NT2/D1 (cell line): ENCODE data around the gene LAP3.
A peak's percentile ranks its signal among the peaks of the same experiment; 100 is the strongest.

Experiments used
- DNase-seq: peaks from one replicate; pipeline ENCODE4 v3.0.0-alpha.2; 2011; ENCODE audit warnings: low read depth, low spot score
- H3K27me3 ChIP-seq: 2 replicates; pipeline ENCODE4 v1.6.0; 2011; ENCODE audit warnings: mild to moderate bottlenecking; ENCODE audit not compliant: insufficient read length, insufficient read depth
- H3K36me3 ChIP-seq: 2 replicates; pipeline ENCODE4 v1.6.1; 2011; ENCODE audit warnings: mild to moderate bottlenecking, low read length, mixed read lengths; ENCODE audit not compliant: insufficient read depth, insufficient read length
- H3K4me1 ChIP-seq: 2 replicates; pipeline ENCODE4 v1.5.1; 2011; ENCODE audit not compliant: insufficient read depth, insufficient read length
- H3K4me3 ChIP-seq: 2 replicates; pipeline ENCODE4 v1.5.1; 2011; ENCODE audit warnings: low read depth; ENCODE audit not compliant: insufficient read length
- H3K9ac ChIP-seq: 2 replicates; pipeline ENCODE4 v1.6.0; 2011; ENCODE audit warnings: low read depth; ENCODE audit not compliant: insufficient read length
- H3K9me3 ChIP-seq: 2 replicates; pipeline ENCODE4 v1.5.1; 2011; ENCODE audit warnings: mild to moderate bottlenecking, low read length; ENCODE audit not compliant: insufficient read depth
- SUZ12 ChIP-seq: IDR thresholded peaks from 2 replicates; pipeline ENCODE4 v1.6.1; 2011; ENCODE audit not compliant: insufficient read length, insufficient read depth; ENCODE audit errors: extremely low read depth
- YY1 ChIP-seq: IDR thresholded peaks from 2 replicates; pipeline ENCODE4 v1.6.1; 2011; ENCODE audit not compliant: insufficient read length, insufficient read depth
- ZNF274 ChIP-seq: IDR thresholded peaks from 2 replicates; pipeline ENCODE4 v1.6.1; 2011; ENCODE audit warnings: mild to moderate bottlenecking, low read depth, low read length

LAP3 gene

DNA sequence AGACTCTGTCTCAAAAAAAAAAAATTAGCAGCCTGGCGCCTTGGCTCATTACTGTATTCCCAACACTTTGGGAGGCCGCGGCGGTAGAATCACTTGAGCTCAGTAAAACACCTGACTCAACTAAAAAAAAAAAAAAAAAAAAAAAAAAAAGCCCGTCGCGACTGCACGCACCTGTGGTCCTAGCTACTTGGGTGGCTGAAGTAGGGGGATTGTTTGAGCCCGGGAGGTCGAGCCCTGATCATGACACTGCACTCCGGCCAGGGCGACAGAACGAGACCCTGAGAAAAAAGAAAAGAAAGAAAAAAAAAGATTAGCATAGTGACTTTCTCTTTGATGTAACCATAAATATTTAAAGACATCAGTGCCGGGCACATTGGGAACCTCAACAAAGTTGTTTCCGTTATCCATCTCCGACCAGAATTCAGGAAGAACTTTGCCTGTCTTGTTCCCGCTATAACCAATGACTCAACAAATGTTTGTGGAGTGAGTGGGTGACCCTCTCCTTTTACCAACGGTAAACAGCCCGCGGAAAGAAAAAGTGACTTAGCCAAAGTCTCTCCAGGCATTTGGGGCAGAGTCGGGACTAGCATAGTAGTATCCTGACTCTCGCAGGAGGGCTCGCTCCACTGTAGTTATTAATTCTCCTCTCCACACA is 36.9 kb downstream of the LAP3 start:
- Histone ChIP-seq H3K9me3 (no peaks in the 10 kb centered on the region), H3K4me1 (no peaks in the 10 kb centered on the region), H3K27me3 (no peaks in the 10 kb centered on the region), H3K4me3 (peak overlapping the region; percentile 93), H3K36me3 (peaks cover 33% of the 10 kb centered on the region), H3K9ac (peak overlapping the region; percentile 95)
- TF ChIP-seq ZNF274 (no peak), YY1 (no peak), SUZ12 (no peak)
- peak; percentile 28 for DNase-seq

DNA sequence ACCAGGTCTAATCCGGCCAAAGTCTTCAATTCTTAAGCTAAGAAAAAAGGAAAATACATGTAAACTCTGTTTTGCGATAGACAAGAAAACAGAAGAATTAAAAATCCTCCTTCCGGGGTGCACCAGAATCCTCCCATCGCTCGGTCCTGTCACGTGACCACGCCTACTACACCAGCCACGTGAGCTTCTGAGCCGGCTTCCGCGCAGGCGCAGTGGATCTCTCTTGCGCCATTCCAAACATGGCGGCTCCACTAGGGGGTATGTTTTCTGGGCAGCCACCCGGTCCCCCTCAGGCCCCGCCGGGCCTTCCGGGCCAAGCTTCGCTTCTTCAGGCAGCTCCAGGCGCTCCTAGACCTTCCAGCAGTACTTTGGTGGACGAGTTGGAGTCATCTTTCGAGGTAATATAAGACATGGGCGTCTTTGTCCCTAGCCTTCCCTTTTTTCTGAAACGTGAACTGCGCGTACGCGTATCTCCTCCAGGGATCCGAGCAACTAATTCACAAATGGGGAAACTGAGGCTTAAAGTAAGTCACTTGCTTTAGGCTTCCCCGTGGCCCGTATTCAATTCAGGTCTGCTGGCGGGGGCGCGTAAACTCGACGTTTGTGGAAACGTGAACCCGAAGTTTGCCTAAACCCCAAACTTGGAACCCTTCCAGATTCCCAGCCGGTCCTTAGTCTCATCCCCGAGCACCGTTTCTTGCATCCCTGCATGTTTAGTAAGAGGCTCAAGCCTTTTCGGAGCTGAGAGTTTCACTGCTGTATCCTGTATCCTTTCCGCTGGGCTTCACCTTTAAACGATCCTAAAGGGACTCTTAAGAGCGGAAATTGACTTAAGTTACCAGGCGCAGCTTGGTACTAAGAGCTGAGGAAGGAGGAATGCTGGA is 37.7 kb downstream of the LAP3 start, which contains the start of gene MED28:
TSS of gene MED28 (plus strand) at position 226 of the 884 bp plus-strand sequence. CDS start at position 240, 14 bp downstream.
- Histone ChIP-seq H3K9ac (peak within 1 kb of the TSS; percentile 95), H3K9me3 (no peaks in the 10 kb centered on the region), H3K36me3 (peaks cover 40% of the 10 kb centered on the region), H3K4me1 (no peaks in the 10 kb centered on the region), H3K4me3 (peak within 1 kb of the TSS; percentile 93), H3K27me3 (no peaks in the 10 kb centered on the region)
- peak; percentile 93 for DNase-seq
- peak; percentile 88 for TF ChIP-seq YY1
- TF ChIP-seq ZNF274: no peak

DNA sequence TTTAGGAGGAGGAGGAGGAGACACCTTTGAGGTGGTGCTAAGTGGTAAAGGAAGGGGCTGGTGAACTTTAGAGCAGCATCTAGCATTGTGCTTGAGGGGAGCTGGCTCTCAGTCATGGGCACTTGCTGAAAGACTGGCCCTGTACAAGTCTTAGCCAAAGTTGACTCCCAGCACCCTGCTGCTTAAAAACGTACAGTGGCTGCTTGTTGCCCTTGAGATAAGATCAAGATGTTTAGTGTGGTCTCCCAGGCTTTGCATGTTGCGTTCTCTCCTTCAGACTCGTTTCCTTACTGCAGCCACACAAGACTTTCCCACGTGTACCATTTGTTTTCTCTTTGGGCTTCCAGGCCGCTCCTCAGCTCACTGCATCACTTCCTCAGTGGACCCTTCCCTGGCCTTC is 39.3 kb downstream of the LAP3 start:
- H3K9ac ChIP-seq: peak overlapping the region; percentile 61
- H3K36me3 ChIP-seq: peaks cover 57% of the 10 kb centered on the region
- peak overlapping the region; percentile 21 for H3K4me3 ChIP-seq
- H3K4me1 ChIP-seq: no peaks in the 10 kb centered on the region
- TF ChIP-seq ZNF274: no peak
- no peak for TF ChIP-seq SUZ12
- TF ChIP-seq YY1: no peak
- H3K9me3 ChIP-seq: no peaks in the 10 kb centered on the region
- no peaks in the 10 kb centered on the region for H3K27me3 ChIP-seq
- no peak for DNase-seq

DNA sequence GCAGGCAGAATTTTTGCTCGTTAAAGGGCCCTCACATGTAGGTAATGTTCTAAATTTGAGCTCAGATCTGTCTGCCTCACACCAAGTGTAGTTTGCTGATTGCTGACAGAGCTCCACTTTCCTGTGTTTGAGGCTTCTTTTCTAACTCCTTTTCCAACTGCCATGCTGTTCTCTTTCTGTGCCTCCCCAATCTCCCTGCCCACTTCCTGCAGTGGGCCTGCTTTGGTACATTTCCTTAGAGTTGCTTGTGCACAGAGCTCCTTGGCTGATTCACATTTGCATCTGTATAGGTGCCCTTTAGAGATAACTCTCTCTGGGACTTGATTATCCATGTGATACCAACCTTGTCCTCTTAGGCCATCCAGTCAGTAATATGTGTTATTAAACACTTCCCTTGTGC is 41.9 kb downstream of the LAP3 start:
- H3K27me3 ChIP-seq: no peaks in the 10 kb centered on the region
- no peak overlapping the region for H3K9ac ChIP-seq
- no peak for TF ChIP-seq SUZ12
- TF ChIP-seq YY1: no peak
- H3K9me3 ChIP-seq: no peaks in the 10 kb centered on the region
- peaks cover 82% of the 10 kb centered on the region for H3K36me3 ChIP-seq
- H3K4me1 ChIP-seq: no peaks in the 10 kb centered on the region
- DNase-seq: no peak
- no peak overlapping the region for H3K4me3 ChIP-seq

DNA sequence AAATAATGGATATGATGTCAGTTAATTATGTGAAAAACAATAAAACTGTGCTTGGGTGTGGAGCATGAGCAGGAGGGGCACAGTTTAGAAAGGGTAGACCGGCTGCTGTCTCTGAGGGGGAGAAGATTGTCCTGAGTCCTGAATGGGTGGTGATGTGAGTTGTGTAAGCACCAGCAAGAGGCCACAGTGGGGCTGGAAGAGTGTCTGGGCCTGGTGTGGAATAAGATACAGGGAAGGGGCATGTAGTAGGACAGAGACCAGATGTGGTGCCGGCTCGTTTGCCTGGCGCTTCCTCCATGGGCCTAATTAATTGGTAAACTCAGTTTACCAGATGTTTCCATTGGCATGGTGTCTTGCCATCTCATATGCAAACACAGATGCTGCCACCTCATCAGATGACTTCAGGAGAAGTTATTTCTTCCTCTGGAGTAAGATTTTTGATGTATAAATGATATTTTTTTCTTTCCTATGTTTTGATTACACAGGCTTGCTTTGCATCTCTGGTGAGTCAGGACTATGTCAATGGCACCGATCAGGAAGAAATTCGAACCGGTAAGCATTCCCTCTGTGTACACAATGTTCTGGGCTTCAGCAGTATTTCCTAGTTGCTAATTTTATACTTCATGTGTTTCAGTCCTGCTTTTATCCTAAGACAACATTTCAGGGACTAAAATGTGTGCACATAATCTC is 42.6 kb downstream of the LAP3 start:
- Histone ChIP-seq H3K9ac (no peak overlapping the region), H3K9me3 (no peaks in the 10 kb centered on the region), H3K4me3 (no peak overlapping the region), H3K36me3 (peaks cover 88% of the 10 kb centered on the region), H3K4me1 (no peaks in the 10 kb centered on the region), H3K27me3 (no peaks in the 10 kb centered on the region)
- TF ChIP-seq YY1 (no peak), SUZ12 (no peak), ZNF274 (no peak)
- no peak for DNase-seq

DNA sequence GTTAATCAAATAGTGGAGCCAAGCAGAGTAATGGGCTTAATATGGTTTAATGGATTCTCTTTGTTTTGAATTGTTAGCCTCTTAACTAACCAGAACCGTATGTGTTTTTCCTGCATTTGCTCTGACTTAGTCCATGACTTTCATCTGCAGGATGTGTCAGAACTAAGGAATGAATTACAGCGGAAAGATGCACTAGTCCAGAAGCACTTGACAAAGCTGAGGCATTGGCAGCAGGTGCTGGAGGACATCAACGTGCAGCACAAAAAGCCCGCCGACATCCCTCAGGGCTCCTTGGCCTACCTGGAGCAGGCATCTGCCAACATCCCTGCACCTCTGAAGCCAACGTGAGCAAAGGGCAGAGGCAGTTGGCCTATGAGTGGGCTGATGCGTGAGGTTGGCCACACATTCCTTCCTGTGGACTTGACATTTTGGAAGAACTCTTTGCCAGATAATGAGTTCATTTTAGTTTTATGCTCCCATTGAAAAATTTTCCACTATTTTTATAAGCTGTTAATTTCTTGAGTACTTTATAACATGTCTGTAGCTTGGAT is 46.5 kb downstream of the LAP3 start:
- TF ChIP-seq ZNF274 (no peak), SUZ12 (no peak), YY1 (no peak)

DNA sequence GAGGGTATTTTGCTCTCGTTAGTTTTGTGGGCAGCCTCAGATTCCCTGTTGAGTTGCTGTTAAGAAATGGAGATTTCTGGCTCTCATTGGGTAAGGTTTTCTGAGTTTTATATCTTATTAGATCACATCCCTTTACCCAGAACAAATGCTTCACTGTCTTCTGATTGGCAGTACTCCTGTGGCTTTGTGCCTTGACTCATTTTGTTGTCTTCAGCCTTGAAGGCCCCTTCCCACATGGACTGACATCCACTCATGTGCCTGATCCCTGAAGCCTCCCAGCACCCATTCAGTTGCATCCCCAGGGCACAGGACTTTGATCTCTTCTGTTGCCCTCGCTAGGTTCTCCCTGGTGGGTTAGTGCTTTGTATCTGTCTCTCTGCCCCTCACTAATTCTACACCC is 47.8 kb downstream of the LAP3 start:
- Histone ChIP-seq H3K9ac (no peak overlapping the region), H3K4me1 (no peaks in the 10 kb centered on the region), H3K27me3 (no peaks in the 10 kb centered on the region), H3K36me3 (peaks cover 98% of the 10 kb centered on the region), H3K9me3 (no peaks in the 10 kb centered on the region), H3K4me3 (no peak overlapping the region)
- no peak for DNase-seq
- TF ChIP-seq SUZ12 (no peak), ZNF274 (no peak), YY1 (no peak)

More for the DNA sequence above, 46.5 kb downstream of the LAP3 start:
- DNase-seq: no peak
- H3K4me1 ChIP-seq: no peaks in the 10 kb centered on the region
- no peak overlapping the region for H3K9ac ChIP-seq
- peaks cover 98% of the 10 kb centered on the region for H3K36me3 ChIP-seq
- no peaks in the 10 kb centered on the region for H3K27me3 ChIP-seq
- H3K9me3 ChIP-seq: no peaks in the 10 kb centered on the region
- H3K4me3 ChIP-seq: no peak overlapping the region
